Stimulated activated naive CD8-positive, alpha-beta T cell treated with anti-CD3 and anti-CD28 coated beads, Interleukin-15, Interleukin-2, amounts not matched to agents 100 U/mL and 50 U/mL, for 24 hours (primary cell): ENCODE data around the gene FAM161A.
A peak's percentile ranks its signal among the peaks of the same experiment; 100 is the strongest.
"Not testable (repeated sequence)": the region's sequence is repeated elsewhere in the genome, so short reads cannot be mapped to it uniquely, and the experiment has no call there.

ENCODE experiments used
- ATAC-seq: fragments of 150-1000 bp; cut with Tn5 transposase; one replicate; pipeline ENCODE4 v1.10.0; 2021
- DNase-seq: peaks from one replicate; pipeline ENCODE4 v3.0.0; 2021

The FAM161A gene

GRCh38 chr2:61845320-61845719, 8.5 kb downstream of the FAM161A start:
- no peak for ATAC-seq
- DNase-seq: no peak

- no peak for ATAC-seq
- no peak for DNase-seq
Measured at GRCh38 chr2:61841286-61841685, 12.6 kb downstream of the FAM161A start.

- DNase-seq: no peak
- ATAC-seq: no peak
Measured at GRCh38 chr2:61834893-61835292, 19.0 kb downstream of the FAM161A start.

- DNase-seq (no peak), ATAC-seq (no peak)
Measured at GRCh38 chr2:61833971-61834370, 19.9 kb downstream of the FAM161A start.

- ATAC-seq (no peak), DNase-seq (no peak)
Measured at GRCh38 chr2:61832183-61832841, 21.5 kb downstream of the FAM161A start.

- DNase-seq: no peak
- no peak for ATAC-seq
Measured at GRCh38 chr2:61822255-61822654, 31.6 kb downstream of the FAM161A start.

GRCh38 chr2:61816480-61817355, 37.1 kb downstream of the FAM161A start:
- no peak for DNase-seq
- no peak for ATAC-seq

GRCh38 chr2:61814539-61815160, 39.2 kb downstream of the FAM161A start:
- DNase-seq (no peak), ATAC-seq (no peak)

GRCh38 chr2:61813314-61813713, 40.5 kb downstream of the FAM161A start:
- ATAC-seq, DNase-seq: not testable (repeated sequence)

- ATAC-seq: no peak
- no peak for DNase-seq
Measured at GRCh38 chr2:61811821-61812220, 42.0 kb downstream of the FAM161A start.

- DNase-seq, ATAC-seq: not testable (repeated sequence)
Measured at GRCh38 chr2:61810203-61810602, 43.7 kb downstream of the FAM161A start.

- not testable (repeated sequence) for DNase-seq, ATAC-seq
Measured at GRCh38 chr2:61808693-61809092, 45.2 kb downstream of the FAM161A start.

- DNase-seq: no peak
- ATAC-seq: no peak
Measured at GRCh38 chr2:61807036-61807757, 46.7 kb downstream of the FAM161A start.

GRCh38 chr2:61802548-61802947, 51.3 kb downstream of the FAM161A start:
- DNase-seq: no peak
- ATAC-seq: no peak

GRCh38 chr2:61799099-61799498, 54.8 kb downstream of the FAM161A start:
- DNase-seq (no peak), ATAC-seq (no peak)

GRCh38 chr2:61797446-61797845, 56.4 kb downstream of the FAM161A start:
- not testable (repeated sequence) for ATAC-seq, DNase-seq

- no peak for ATAC-seq
- DNase-seq: no peak
Measured at GRCh38 chr2:61795408-61795807, 58.5 kb downstream of the FAM161A start.

- peak; percentile 95 for ATAC-seq
Measured at GRCh38 chr2:61793389-61793836, 60.4 kb downstream of the FAM161A start.

GRCh38 chr2:61792355-61792890, 61.4 kb downstream of the FAM161A start:
- DNase-seq (no peak), ATAC-seq (no peak)

More at GRCh38 chr2:61793389-61793836, 60.4 kb downstream of the FAM161A start:
- DNase-seq: peak; percentile 79

GRCh38 chr2:61789807-61790602, 63.9 kb downstream of the FAM161A start:
- ATAC-seq (no peak), DNase-seq (no peak)
